Neural cell (in vitro differentiated cells): Measurements from ENCODE around the gene ANKFN1. TPM values are rescaled to one million over a fixed set of nuclear protein-coding genes. Genes with fewer than 3 reads are reported as not detected.

ENCODE experiments used
- H2AFZ ChIP-seq: fragments of 200-600, 300-800 bp; sonication (generic), shearing (Covaris generic); 2 replicates; pipeline ENCODE4 v1.6.0; 2014; ENCODE audit warnings: low read depth, mild to moderate bottlenecking, antibody characterized with exemption, low read length, moderate library complexity
- H3F3A ChIP-seq: fragments of 200-600 bp; shearing (Covaris generic); 2 replicates; pipeline ENCODE4 v1.6.1; 2016; ENCODE audit warnings: mild to moderate bottlenecking, moderate library complexity, mixed read lengths, antibody characterized with exemption, low read length; ENCODE audit not compliant: insufficient read depth, poor library complexity, severe bottlenecking
- H3K27ac ChIP-seq: fragments of 200-600, 300-800 bp; sonication (generic), shearing (Covaris generic); 2 replicates; pipeline ENCODE4 v1.5.1; 2014; ENCODE audit warnings: mild to moderate bottlenecking, low read length, moderate library complexity
- H3K27me3 ChIP-seq: fragments of 300-800, 200-600 bp; sonication (generic), shearing (Covaris generic); 2 replicates; pipeline ENCODE4 v1.6.0; 2014; ENCODE audit warnings: mild to moderate bottlenecking, low read depth, low read length, moderate library complexity; ENCODE audit not compliant: insufficient read depth
- H3K36me3 ChIP-seq: fragments of 300-800, 200-600 bp; sonication (generic), shearing (Covaris generic); 2 replicates; pipeline ENCODE4 v1.5.1; 2014; ENCODE audit warnings: mild to moderate bottlenecking, antibody characterized with exemption, low read length, moderate library complexity; ENCODE audit not compliant: insufficient read depth
- H3K4me2 ChIP-seq: fragments of 300-800, 200-600 bp; sonication (generic), shearing (Covaris generic); 2 replicates; pipeline ENCODE4 v1.6.0; 2014; ENCODE audit warnings: mild to moderate bottlenecking, low read length
- H3K4me3 ChIP-seq: fragments of 300-800, 200-600 bp; sonication (generic), shearing (Covaris generic); 2 replicates; pipeline ENCODE4 v1.5.1; 2014; ENCODE audit warnings: mild to moderate bottlenecking, low read length, moderate library complexity
- H3K79me2 ChIP-seq: fragments of 200-600 bp; shearing (Covaris generic); replicated peaks from 2 replicates; pipeline ENCODE4 v1.6.0; 2014; ENCODE audit warnings: mild to moderate bottlenecking, low read length, moderate library complexity; ENCODE audit not compliant: insufficient read depth
- H3K9ac ChIP-seq: fragments of 300-800, 200-600 bp; sonication (generic), shearing (Covaris generic); 2 replicates; pipeline ENCODE4 v1.6.1; 2016; ENCODE audit warnings: mild to moderate bottlenecking, low read length, mixed read lengths
- H3K9me2 ChIP-seq: fragments of 200-600 bp; shearing (Covaris generic); 2 replicates; pipeline ENCODE4 v1.6.1; 2016; ENCODE audit warnings: mild to moderate bottlenecking, low read length, mixed read lengths; ENCODE audit not compliant: insufficient read depth
- H3K9me3 ChIP-seq: fragments of 200-600, 300-800 bp; sonication (generic), shearing (Covaris generic); 2 replicates; pipeline ENCODE4 v1.6.1; 2016; ENCODE audit warnings: mild to moderate bottlenecking, mixed run types, low read length, moderate library complexity, mixed read lengths
- H4K20me1 ChIP-seq: fragments of 200-600 bp; shearing (Covaris generic); 2 replicates; pipeline ENCODE4 v1.6.1; 2016; ENCODE audit warnings: mild to moderate bottlenecking, mixed run types; ENCODE audit not compliant: insufficient read depth
- CTCF ChIP-seq: fragments of 450-650 bp; IDR thresholded peaks from 2 replicates; pipeline ENCODE4 v1.5.1; 2014; ENCODE audit warnings: antibody characterized with exemption, mild to moderate bottlenecking, moderate library complexity; ENCODE audit not compliant: poor library complexity, severe bottlenecking
- EP300 ChIP-seq: fragments of 450-650 bp; conservative IDR thresholded peaks from 2 replicates; pipeline ENCODE4 v1.6.1; 2014; ENCODE audit warnings: antibody characterized with exemption, mild to moderate bottlenecking, moderate library complexity; ENCODE audit not compliant: poor library complexity, severe bottlenecking
- EZH2 ChIP-seq: fragments of 200-600, 300-800 bp; shearing (Covaris generic), sonication (generic); IDR thresholded peaks from 2 replicates; pipeline ENCODE4 v1.6.1; 2014; ENCODE audit warnings: antibody characterized with exemption, low read length, borderline replicate concordance, mild to moderate bottlenecking; ENCODE audit not compliant: insufficient read depth, poor library complexity, severe bottlenecking
- MXI1 ChIP-seq: fragments of 450-650 bp; conservative IDR thresholded peaks from 2 replicates; pipeline ENCODE4 v1.6.1; 2014; ENCODE audit warnings: antibody characterized with exemption, mild to moderate bottlenecking; ENCODE audit not compliant: poor library complexity, severe bottlenecking
- POLR2AphosphoS5 ChIP-seq: IDR thresholded peaks from 2 replicates; pipeline ENCODE4 v1.6.1; 2012
- RAD21 ChIP-seq: fragments of 450-650 bp; conservative IDR thresholded peaks from 2 replicates; pipeline ENCODE4 v1.6.1; 2014; ENCODE audit warnings: antibody characterized with exemption, mild to moderate bottlenecking, moderate library complexity
- REST ChIP-seq: IDR thresholded peaks from 2 replicates; pipeline ENCODE4 v1.6.1; 2012; ENCODE audit warnings: borderline replicate concordance
- SMC3 ChIP-seq: fragments of 450-650 bp; conservative IDR thresholded peaks from 2 replicates; pipeline ENCODE4 v1.6.1; 2014; ENCODE audit warnings: antibody characterized with exemption, mild to moderate bottlenecking, moderate library complexity; ENCODE audit not compliant: poor library complexity
- TAF1 ChIP-seq: IDR thresholded peaks from 2 replicates; pipeline ENCODE4 v1.6.1; 2012; ENCODE audit warnings: low read depth
- polyA plus RNA-seq: library from polyadenylated mRNA; depleted of rRNA; stranded (reverse); fragments of >200 nt; gene quantifications from 2 replicates; pipeline ENCODE4 v1.2.3, GENCODE V29; 2014

ANKFN1 gene
- polyA plus RNA-seq, 1 donor from 2014 or later, result 0.14 TPM

- Histone ChIP-seq H3K9me2 (no peaks in the 10 kb centered on the region), H3K36me3 (no peaks in the 10 kb centered on the region), H3K4me3 (no peak overlapping the region), H3K79me2 (no peaks in the 10 kb centered on the region), H3F3A (no peaks in the 10 kb centered on the region), H3K27me3 (no peaks in the 10 kb centered on the region), H3K4me2 (no peak overlapping the region), H3K9ac (no peak overlapping the region), H4K20me1 (no peaks in the 10 kb centered on the region), H3K9me3 (no peaks in the 10 kb centered on the region), H2AFZ (no peak overlapping the region), H3K27ac (no peak overlapping the region)
- no peak for TF ChIP-seq SMC3
- TF ChIP-seq RAD21, result no peak
- TF ChIP-seq EZH2, result no peak
- no peak for TF ChIP-seq REST
- no peak for TF ChIP-seq CTCF
- no peak for TF ChIP-seq EP300
- no peak for TF ChIP-seq MXI1
- no peak for TF ChIP-seq TAF1
- TF ChIP-seq POLR2AphosphoS5, result no peak
Measured at GRCh38 chr17:56502120-56502654, 348.9 kb downstream of the ANKFN1 start.

GRCh38 chr17:56505154-56505756 lies 352.0 kb downstream of the ANKFN1 start:
- no peaks in the 10 kb centered on the region for H3K9me3 ChIP-seq
- H3K9ac ChIP-seq, result no peak overlapping the region
- no peaks in the 10 kb centered on the region for H3K36me3 ChIP-seq
- no peak overlapping the region for H3K4me2 ChIP-seq
- no peaks in the 10 kb centered on the region for H3K79me2 ChIP-seq
- no peaks in the 10 kb centered on the region for H4K20me1 ChIP-seq
- H3K27ac ChIP-seq, result no peak overlapping the region
- no peaks in the 10 kb centered on the region for H3K9me2 ChIP-seq
- H3K27me3 ChIP-seq, result no peaks in the 10 kb centered on the region
- TF ChIP-seq TAF1, result no peak
- no peak for TF ChIP-seq EP300
- TF ChIP-seq POLR2AphosphoS5, result no peak
- TF ChIP-seq RAD21, result no peak
- TF ChIP-seq EZH2, result no peak
- no peak for TF ChIP-seq SMC3
- TF ChIP-seq REST, result no peak
- TF ChIP-seq MXI1, result no peak
- no peak for TF ChIP-seq CTCF
- no peaks in the 10 kb centered on the region for H3F3A ChIP-seq
- H2AFZ ChIP-seq, result no peak overlapping the region
- H3K4me3 ChIP-seq, result no peak overlapping the region
